ENCODE data around the gene SGSH. TPM values are rescaled to one million over a fixed set of nuclear protein-coding genes. Genes with fewer than 3 reads are reported as not detected.
"Not testable (repeated sequence)": the region's sequence is repeated elsewhere in the genome, so short reads cannot be mapped to it uniquely, and the experiment has no call there.

Gene SGSH
- polyA plus RNA-seq, 1 donor, result 77.5 TPM

DNA sequence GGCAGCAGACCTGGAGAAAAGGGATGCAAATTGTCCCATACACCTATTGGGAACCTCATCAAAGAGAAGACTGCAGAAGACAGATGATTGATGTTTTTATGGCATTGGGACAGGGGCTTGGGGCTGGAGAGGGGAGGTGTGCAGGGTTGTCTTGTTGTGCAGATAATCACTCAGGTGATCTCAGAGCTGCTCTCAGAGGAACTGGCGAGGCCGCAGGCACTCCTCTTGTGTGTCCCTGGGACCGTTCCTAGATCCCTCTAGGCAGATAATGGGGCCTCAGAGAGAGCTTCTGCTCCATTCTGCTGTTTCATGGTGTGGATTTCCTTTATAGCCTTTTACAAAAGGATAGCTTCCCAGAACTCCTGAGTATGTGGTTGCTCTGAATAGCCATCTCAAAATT is 42.2 kb upstream of the SGSH start:
- Histone ChIP-seq H3K27me3 (ENCODE audit: control insufficient read depth, insufficient read depth, low read length) (no peaks in the 10 kb centered on the region), H3K9me3 (ENCODE audit: control insufficient read depth, low read depth, low read length) (peaks cover 3% of the 10 kb centered on the region), H3K27ac (ENCODE audit: low read length) (peak overlapping the region; percentile 95), H3K4me3 (ENCODE audit: low read length) (no peak overlapping the region), H3K36me3 (ENCODE audit: control insufficient read depth, insufficient read depth, low read length) (peaks cover 7% of the 10 kb centered on the region), H3K4me1 (ENCODE audit: control insufficient read depth, insufficient read depth, low read length) (peaks cover 30% of the 10 kb centered on the region)
- WGBS (ENCODE audit: insufficient coverage, low lambda C conversion rate), result no CpG with 5 or more reads among the region's 3 CpGs
- DNase-seq, result peak in 1 of 2 donors; percentile 24

DNA sequence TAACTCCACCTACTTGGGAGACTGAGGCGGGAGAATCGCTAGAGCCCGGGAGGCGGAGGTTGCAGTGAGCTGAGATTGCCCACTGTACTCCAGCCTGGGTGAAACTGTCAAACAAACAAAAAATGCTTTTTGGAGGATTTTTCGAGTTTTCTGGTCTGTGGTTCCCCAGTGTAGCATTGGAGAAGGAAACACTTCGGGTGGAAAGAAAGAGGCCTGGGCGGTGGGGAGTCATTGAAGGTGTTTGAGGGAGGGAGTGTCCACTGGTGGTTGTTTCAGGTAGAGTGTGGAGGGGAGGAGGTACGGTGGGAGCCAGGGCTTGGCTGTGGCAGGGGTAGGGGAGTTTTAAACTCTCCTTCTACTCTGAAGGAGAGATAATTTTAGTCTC is 41.8 kb upstream of the SGSH start:
- no peak for DNase-seq
- peak overlapping the region; percentile 95 for H3K27ac ChIP-seq (ENCODE audit: low read length)
- H3K4me3 ChIP-seq (ENCODE audit: low read length), result peak overlapping the region; percentile 94
- H3K9me3 ChIP-seq (ENCODE audit: control insufficient read depth, low read depth, low read length), result peaks cover 3% of the 10 kb centered on the region
- no CpG with 5 or more reads among the region's 8 CpGs for WGBS (ENCODE audit: insufficient coverage, low lambda C conversion rate)
- H3K27me3 ChIP-seq (ENCODE audit: control insufficient read depth, insufficient read depth, low read length), result no peaks in the 10 kb centered on the region
- H3K36me3 ChIP-seq (ENCODE audit: control insufficient read depth, insufficient read depth, low read length), result peaks cover 7% of the 10 kb centered on the region
- H3K4me1 ChIP-seq (ENCODE audit: control insufficient read depth, insufficient read depth, low read length), result peaks cover 30% of the 10 kb centered on the region

DNA sequence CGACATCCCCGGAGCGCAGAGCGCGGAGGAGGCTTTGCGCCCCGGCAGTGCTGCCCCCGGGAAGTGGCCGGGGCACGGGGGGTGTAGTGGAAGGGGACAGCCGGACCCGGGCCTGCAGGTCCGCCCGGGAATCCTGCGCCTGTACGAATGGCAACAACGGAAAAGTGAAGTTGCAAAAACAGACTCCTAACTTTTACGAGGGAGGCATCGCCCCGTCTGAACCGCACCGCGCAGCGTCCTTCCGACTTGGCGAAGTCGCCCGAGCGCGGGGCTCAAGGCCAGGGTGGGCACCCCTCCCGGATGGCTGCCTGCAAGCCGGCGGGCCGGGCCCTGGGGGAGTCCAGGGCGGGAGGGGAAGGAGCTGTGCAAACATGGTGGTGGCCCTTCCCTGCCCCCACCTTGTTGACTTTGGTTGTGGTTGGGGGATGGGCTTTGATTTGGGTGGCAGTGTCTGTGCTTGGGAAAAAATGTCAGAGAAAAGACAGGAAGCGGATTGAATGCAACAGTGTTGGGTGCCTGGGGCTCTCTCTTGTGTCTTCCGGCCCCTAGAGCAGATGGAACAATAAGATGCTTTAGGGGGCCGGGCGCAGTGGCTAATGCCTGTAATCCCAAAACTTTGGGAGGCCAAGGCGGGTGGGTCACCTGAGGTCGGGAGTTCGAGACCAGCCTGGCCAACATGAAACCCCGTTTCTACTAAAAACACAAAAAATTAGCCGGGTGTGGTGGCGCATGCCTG is 41.2 kb upstream of the SGSH start:
- DNase-seq, result peak; percentile 37 to 67
- H3K4me1 ChIP-seq (ENCODE audit: control insufficient read depth, insufficient read depth, low read length), result peaks cover 30% of the 10 kb centered on the region
- H3K9me3 ChIP-seq (ENCODE audit: control insufficient read depth, low read depth, low read length), result peaks cover 3% of the 10 kb centered on the region
- H3K4me3 ChIP-seq (ENCODE audit: low read length), result peak overlapping the region; percentile 94
- no CpG with 5 or more reads among the region's 45 CpGs for WGBS (ENCODE audit: insufficient coverage, low lambda C conversion rate)
- H3K27ac ChIP-seq (ENCODE audit: low read length), result peak overlapping the region; percentile 95
- H3K27me3 ChIP-seq (ENCODE audit: control insufficient read depth, insufficient read depth, low read length), result no peaks in the 10 kb centered on the region
- H3K36me3 ChIP-seq (ENCODE audit: control insufficient read depth, insufficient read depth, low read length), result peaks cover 7% of the 10 kb centered on the region

DNA sequence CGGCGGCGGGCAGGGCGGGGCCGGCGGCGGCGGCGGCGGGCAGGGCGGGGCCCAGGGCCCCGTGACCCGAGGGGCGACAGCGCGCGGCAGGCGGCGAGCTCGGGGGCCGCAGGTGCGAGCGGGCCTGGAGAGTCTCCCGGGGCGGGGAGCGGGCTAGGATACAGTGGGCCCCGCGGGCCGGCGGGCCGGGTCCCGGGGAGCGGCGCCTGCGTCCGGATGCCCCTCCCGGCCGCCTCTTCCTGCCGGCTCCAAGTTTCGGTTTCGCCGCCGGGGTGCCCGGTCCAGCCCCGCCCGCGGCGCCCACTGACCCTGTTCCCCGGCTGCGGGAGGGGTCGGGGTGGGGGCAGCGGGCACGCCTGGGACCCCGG is 40.6 kb upstream of the SGSH start, which contains the start of gene RNF213:
Gene RNF213 (plus strand): TSS at position 62 of the 368 bp plus-strand sequence. CDS start 2,830 bp downstream, outside the sequence.
- no CpG with 5 or more reads among the region's 54 CpGs for WGBS (ENCODE audit: insufficient coverage, low lambda C conversion rate)
- H3K9me3 ChIP-seq (ENCODE audit: control insufficient read depth, low read depth, low read length), result peaks cover 3% of the 10 kb centered on the region
- H3K4me3 ChIP-seq (ENCODE audit: low read length), result peak within 1 kb of the TSS; percentile 94
- H3K27ac ChIP-seq (ENCODE audit: low read length), result peak within 1 kb of the TSS; percentile 95
- no peaks in the 10 kb centered on the region for H3K27me3 ChIP-seq (ENCODE audit: control insufficient read depth, insufficient read depth, low read length)
- DNase-seq, result peak; percentile 25 to 75
- peaks cover 5% of the 10 kb centered on the region for H3K36me3 ChIP-seq (ENCODE audit: control insufficient read depth, insufficient read depth, low read length)
- H3K4me1 ChIP-seq (ENCODE audit: control insufficient read depth, insufficient read depth, low read length), result peaks cover 30% of the 10 kb centered on the region

DNA sequence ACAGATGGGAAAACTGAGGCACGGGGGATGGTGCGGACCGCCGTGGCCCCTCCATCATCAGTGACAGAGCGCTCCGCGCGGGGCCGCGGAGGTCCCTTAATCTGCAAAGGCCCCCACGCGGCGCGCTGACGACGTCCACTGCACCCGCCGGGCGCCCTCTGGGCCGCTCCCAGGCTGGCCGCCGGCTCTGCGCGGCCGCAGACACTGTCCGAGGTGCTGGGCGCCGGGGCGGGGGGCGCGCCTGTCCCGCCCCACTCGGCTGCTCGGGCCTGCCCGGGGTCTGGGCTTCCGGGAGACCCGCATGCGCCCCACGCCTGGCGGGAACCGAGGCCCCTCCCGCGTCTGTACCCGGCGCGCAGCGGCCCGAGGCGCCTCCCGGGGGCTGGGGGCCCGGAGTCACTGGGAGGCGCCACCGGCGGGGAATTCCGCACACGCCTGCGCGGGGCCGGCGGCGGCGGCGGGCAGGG is 40.0 kb upstream of the SGSH start:
- no CpG with 5 or more reads among the region's 63 CpGs for WGBS (ENCODE audit: insufficient coverage, low lambda C conversion rate)
- Histone ChIP-seq H3K4me3 (ENCODE audit: low read length) (peak overlapping the region; percentile 42), H3K27ac (ENCODE audit: low read length) (peak overlapping the region; percentile 49), H3K9me3 (ENCODE audit: control insufficient read depth, low read depth, low read length) (peaks cover 3% of the 10 kb centered on the region), H3K4me1 (ENCODE audit: control insufficient read depth, insufficient read depth, low read length) (peaks cover 30% of the 10 kb centered on the region), H3K36me3 (ENCODE audit: control insufficient read depth, insufficient read depth, low read length) (no peaks in the 10 kb centered on the region), H3K27me3 (ENCODE audit: control insufficient read depth, insufficient read depth, low read length) (no peaks in the 10 kb centered on the region)
- peak; percentile 61 to 81 for DNase-seq

DNA sequence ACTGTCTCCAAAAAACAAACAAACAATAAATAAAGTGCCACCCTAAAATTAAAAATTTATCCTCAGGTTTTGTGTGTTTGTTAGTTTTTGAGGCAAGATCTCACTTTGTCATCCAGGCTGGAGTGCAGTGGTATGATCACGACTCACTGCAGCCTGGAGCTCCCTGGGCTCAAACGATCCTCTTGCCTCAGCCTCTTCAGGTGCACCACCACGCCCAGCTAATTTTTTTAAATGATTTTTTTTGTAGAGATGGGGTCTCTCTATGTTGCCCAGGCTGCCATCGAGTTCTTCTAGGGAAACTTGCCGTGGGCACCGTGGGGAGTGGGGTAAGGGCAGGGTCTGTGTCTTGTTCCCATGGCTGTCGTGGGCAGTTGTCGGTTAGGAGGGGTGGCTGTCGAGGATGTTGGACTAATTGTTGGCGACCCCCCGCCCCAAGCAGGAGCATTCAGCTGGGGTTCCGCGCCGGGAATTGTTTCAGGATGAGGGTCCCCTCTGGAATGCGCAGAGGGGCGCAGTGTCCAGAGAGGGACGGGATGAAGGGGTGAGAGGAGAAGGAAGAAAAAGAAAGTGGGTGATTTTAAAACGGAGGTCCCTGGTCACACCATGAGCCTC is 39.4 kb upstream of the SGSH start:
- H3K36me3 ChIP-seq (ENCODE audit: control insufficient read depth, insufficient read depth, low read length), result no peaks in the 10 kb centered on the region
- no peaks in the 10 kb centered on the region for H3K27me3 ChIP-seq (ENCODE audit: control insufficient read depth, insufficient read depth, low read length)
- no peak for DNase-seq
- peaks cover 3% of the 10 kb centered on the region for H3K9me3 ChIP-seq (ENCODE audit: control insufficient read depth, low read depth, low read length)
- H3K27ac ChIP-seq (ENCODE audit: low read length), result peak overlapping the region; percentile 49
- H3K4me3 ChIP-seq (ENCODE audit: low read length), result peak overlapping the region; percentile 42
- peaks cover 34% of the 10 kb centered on the region for H3K4me1 ChIP-seq (ENCODE audit: control insufficient read depth, insufficient read depth, low read length)
- WGBS (ENCODE audit: insufficient coverage, low lambda C conversion rate), result no CpG with 5 or more reads among the region's 18 CpGs

DNA sequence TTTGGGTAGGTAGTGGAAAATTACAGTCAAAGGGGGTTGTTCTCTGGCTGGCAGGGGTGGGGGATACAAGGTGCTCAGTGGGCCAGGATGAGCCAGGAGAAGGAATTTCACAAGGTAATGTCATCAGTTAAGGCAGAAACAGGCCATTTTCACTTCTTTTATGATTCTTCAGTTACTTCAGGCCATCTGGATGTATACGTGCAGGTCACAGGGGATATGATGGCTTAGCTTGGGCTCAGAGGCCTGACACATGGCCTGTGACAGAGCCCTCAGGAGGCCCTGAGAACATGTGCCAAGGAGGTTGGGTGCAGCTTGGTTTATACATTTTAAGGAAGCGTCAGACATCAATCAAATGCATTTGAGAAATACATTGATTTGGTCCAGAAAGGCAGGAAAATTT is 38.2 kb upstream of the SGSH start:
- no CpG with 5 or more reads among the region's 2 CpGs for WGBS (ENCODE audit: insufficient coverage, low lambda C conversion rate)
- H3K36me3 ChIP-seq (ENCODE audit: control insufficient read depth, insufficient read depth, low read length); DNase-seq; H3K4me3 ChIP-seq (ENCODE audit: low read length); H3K9me3 ChIP-seq (ENCODE audit: control insufficient read depth, low read depth, low read length); H3K27me3 ChIP-seq (ENCODE audit: control insufficient read depth, insufficient read depth, low read length); H3K27ac ChIP-seq (ENCODE audit: low read length): not testable (repeated sequence)
- peaks cover 25% of the 10 kb centered on the region for H3K4me1 ChIP-seq (ENCODE audit: control insufficient read depth, insufficient read depth, low read length)

DNA sequence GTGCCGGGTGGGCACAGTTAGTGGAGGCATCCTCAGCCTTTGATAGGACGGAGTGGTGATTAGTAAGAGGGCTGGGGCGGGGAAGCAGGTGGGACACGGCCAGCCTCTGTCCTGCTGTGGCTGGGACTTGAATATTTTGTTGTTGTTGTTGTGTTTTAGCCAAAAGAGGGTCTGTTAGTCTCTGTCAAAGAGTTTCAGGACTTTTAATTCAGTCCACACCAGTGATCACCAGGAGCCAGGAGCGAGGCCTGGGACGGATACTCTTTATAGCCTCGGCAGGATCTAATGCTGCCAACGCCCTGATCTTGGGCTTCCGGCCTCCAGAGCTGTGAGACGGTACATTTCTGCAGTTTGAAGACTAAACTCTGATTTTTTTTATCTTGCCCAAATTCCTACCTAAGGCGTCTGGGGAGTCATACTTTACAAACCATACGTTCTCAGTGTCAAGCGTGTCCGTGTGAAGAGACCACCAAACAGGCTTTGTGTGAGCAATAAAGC is 37.6 kb upstream of the SGSH start:
- Histone ChIP-seq H3K27me3 (ENCODE audit: control insufficient read depth, insufficient read depth, low read length) (no peaks in the 10 kb centered on the region), H3K4me3 (ENCODE audit: low read length) (no peak overlapping the region), H3K4me1 (ENCODE audit: control insufficient read depth, insufficient read depth, low read length) (peaks cover 20% of the 10 kb centered on the region), H3K27ac (ENCODE audit: low read length) (no peak overlapping the region), H3K36me3 (ENCODE audit: control insufficient read depth, insufficient read depth, low read length) (peaks cover 9% of the 10 kb centered on the region), H3K9me3 (ENCODE audit: control insufficient read depth, low read depth, low read length) (no peaks in the 10 kb centered on the region)
- DNase-seq, result no peak
- 80% methylated on average over 1 of the region's 14 CpGs for WGBS (ENCODE audit: insufficient coverage, low lambda C conversion rate)

DNA sequence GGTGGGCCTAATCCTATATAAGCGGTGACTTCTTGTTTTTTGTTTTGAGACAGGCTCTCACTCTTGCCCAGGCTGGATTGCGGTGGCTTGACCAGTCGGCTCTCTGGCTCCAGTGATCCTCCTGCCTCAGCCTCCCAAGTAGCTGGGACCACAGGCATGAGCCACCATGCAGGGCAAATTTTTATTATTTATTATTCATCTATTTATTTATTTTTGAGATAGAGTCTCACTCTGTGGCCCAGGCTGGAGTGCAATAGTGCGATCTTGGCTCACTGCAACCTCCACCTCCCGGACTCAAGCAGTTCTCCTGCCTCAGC is 35.9 kb upstream of the SGSH start:
- no CpG with 5 or more reads among the region's 5 CpGs for WGBS (ENCODE audit: insufficient coverage, low lambda C conversion rate)
- Histone ChIP-seq H3K27ac (ENCODE audit: low read length) (no peak overlapping the region), H3K9me3 (ENCODE audit: control insufficient read depth, low read depth, low read length) (no peaks in the 10 kb centered on the region), H3K27me3 (ENCODE audit: control insufficient read depth, insufficient read depth, low read length) (no peaks in the 10 kb centered on the region), H3K4me1 (ENCODE audit: control insufficient read depth, insufficient read depth, low read length) (peaks cover 6% of the 10 kb centered on the region), H3K4me3 (ENCODE audit: low read length) (no peak overlapping the region), H3K36me3 (ENCODE audit: control insufficient read depth, insufficient read depth, low read length) (peaks cover 25% of the 10 kb centered on the region)
- no peak for DNase-seq

DNA sequence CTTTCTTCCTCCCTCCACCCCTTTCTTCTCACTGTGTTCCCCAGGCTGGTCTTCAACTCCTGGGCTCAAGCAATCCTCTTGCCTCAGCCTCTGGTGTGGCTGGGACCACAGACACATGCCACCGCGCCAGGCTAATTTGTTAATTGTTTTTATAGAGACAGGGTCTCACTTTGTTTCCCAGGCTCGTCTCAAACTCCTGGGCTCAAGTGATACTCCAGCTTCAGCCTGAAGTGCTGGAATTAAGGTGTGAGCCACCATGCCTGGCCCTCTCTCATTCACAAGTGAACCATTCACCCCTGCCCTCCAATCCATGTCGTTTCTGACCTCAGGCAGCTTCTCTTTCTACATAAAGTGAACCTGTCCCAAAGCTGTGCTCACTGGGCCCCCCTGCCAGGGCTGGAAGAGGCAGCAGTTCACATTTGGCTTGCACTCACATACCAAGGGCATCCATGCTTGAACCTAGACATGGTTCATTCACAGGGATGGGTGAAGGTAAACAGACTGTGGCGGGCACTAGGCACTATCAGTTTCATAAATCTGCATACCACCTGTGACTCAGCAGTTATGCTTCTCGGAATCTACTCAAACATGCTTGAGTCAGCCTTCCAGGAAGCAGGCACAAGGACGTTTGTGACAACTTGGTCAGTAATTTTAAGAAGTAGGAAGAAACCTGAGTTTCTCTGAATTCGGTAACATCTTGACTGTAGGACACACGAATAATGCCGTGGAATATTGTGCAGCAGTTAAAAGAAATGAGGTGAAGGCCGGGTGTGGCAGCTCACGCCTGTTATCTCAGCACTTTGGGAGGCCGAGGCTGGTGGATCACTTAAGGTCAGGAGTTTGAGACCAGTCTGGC is 34.5 kb upstream of the SGSH start:
- no peaks in the 10 kb centered on the region for H3K27me3 ChIP-seq (ENCODE audit: control insufficient read depth, insufficient read depth, low read length)
- peak overlapping the region; percentile 36 for H3K27ac ChIP-seq (ENCODE audit: low read length)
- H3K36me3 ChIP-seq (ENCODE audit: control insufficient read depth, insufficient read depth, low read length), result peaks cover 32% of the 10 kb centered on the region
- H3K9me3 ChIP-seq (ENCODE audit: control insufficient read depth, low read depth, low read length), result no peaks in the 10 kb centered on the region
- no peak overlapping the region for H3K4me3 ChIP-seq (ENCODE audit: low read length)
- DNase-seq, result peak; percentile 59 to 68
- H3K4me1 ChIP-seq (ENCODE audit: control insufficient read depth, insufficient read depth, low read length), result peaks cover 6% of the 10 kb centered on the region
- 100% methylated on average over 2 of the region's 13 CpGs for WGBS (ENCODE audit: insufficient coverage, low lambda C conversion rate)

Measured in large intestine (tissue), 3 donors.